GM12878 (cell line): Measurements from ENCODE around the gene HSD17B14. TPM values are rescaled to one million over a fixed set of nuclear protein-coding genes. Genes with fewer than 3 reads are reported as not detected.
"Not testable (repeated sequence)": the region's sequence is repeated elsewhere in the genome, so short reads cannot be mapped to it uniquely, and the experiment has no call there.

Source experiments
- ATAC-seq: fragments of 200-7000 bp; cut with Tn5 transposase; 3 replicates; pipeline ENCODE4 v1.9.1; 2020; ENCODE audit warnings: mild to moderate bottlenecking, moderate library complexity
- BruUV-seq: library from RNA; stranded (reverse); fragments of 400-500 nt; replicated peaks from 2 replicates; lab custom pipeline; 2021; lab: Mats Ljungman, UMichigan
- CTCF ChIA-PET: fragments of 300-600 bp; sonication (Branson Sonifier 250); formaldehyde crosslinking; extraction: SDS; loops from one replicate; lab custom pipeline; 2021; ENCODE audit warnings: inconsistent platforms; lab: Yijun Ruan, JAX
- POLR2A ChIA-PET: fragments of 350-600 bp; formaldehyde crosslinking; extraction: SDS; loops from one replicate; lab custom pipeline; 2021; ENCODE audit warnings: inconsistent platforms; lab: Charles Lee
- RAD21 ChIA-PET: fragments of 300-600 bp; sonication (Branson Sonifier 250); formaldehyde crosslinking; loops from one replicate; lab custom pipeline; 2023; ENCODE audit warnings: antibody characterized with exemption; ENCODE audit not compliant: unreplicated experiment; lab: Charles Lee
- SMC1A ChIA-PET: fragments of 300-600 bp; sonication (Branson Sonifier 250); formaldehyde crosslinking; loops from one replicate; lab custom pipeline; 2023; ENCODE audit not compliant: unreplicated experiment, uncharacterized antibody; lab: Charles Lee
- DNase-seq: peaks from one replicate; pipeline ENCODE4 v3.0.0-alpha.2; 2011; ENCODE audit warnings: low read depth, low spot score
- FAIRE-seq: peaks from 3 replicates; lab custom pipeline; 2011; peaks lifted over from hg19 to GRCh38; lab: Jason Lieb, UNC
- H2AFZ ChIP-seq: 2 replicates; pipeline ENCODE4 v1.6.0; 2011; ENCODE audit warnings: low read depth, low read length, control low read depth; ENCODE audit not compliant: control insufficient read depth
- H3K27ac ChIP-seq: 2 replicates; pipeline ENCODE4 v1.5.1; 2011; ENCODE audit warnings: control low read depth; ENCODE audit not compliant: control insufficient read depth, insufficient read depth
- H3K27me3 ChIP-seq, 2 experiments: replicated peaks in 1 of 2; 2 replicates each; pipeline versions ENCODE4 v1.6.0 to v1.6.1; 2011; ENCODE audit warnings: low read length in 1 of 2; ENCODE audit not compliant: control insufficient read depth in 2 of 2, insufficient read depth in 2 of 2
- H3K36me3 ChIP-seq, 2 experiments: 2 replicates each; pipeline ENCODE4 v1.5.1; 2011; ENCODE audit warnings: low read length in 1 of 2; ENCODE audit not compliant: control insufficient read depth in 2 of 2, insufficient read depth in 2 of 2
- H3K4me1 ChIP-seq: 2 replicates; pipeline ENCODE4 v1.6.1; 2011; ENCODE audit warnings: mild to moderate bottlenecking, low read length, moderate library complexity, mixed read lengths; ENCODE audit not compliant: control insufficient read depth, insufficient read depth
- H3K4me2 ChIP-seq: 2 replicates; pipeline ENCODE4 v1.6.0; 2011; ENCODE audit warnings: control low read depth; ENCODE audit not compliant: control insufficient read depth, insufficient read depth
- H3K4me3 ChIP-seq: fragments of 200-600 bp; sonication (generic); 2 replicates; pipeline ENCODE4 v1.5.1; 2016
- H3K79me2 ChIP-seq: 2 replicates; pipeline ENCODE4 v1.6.0; 2011; ENCODE audit warnings: low read length; ENCODE audit not compliant: control insufficient read depth, insufficient read depth
- H3K9ac ChIP-seq: 2 replicates; pipeline ENCODE4 v1.8.0; 2011; ENCODE audit warnings: low read length, control low read depth, mixed read lengths; ENCODE audit not compliant: control insufficient read depth, insufficient read depth
- H3K9me3 ChIP-seq: replicated peaks from 3 replicates; pipeline ENCODE4 v1.5.1; 2011; ENCODE audit warnings: mild to moderate bottlenecking, low read length; ENCODE audit not compliant: control insufficient read depth, insufficient read depth
- H4K20me1 ChIP-seq: 2 replicates; pipeline ENCODE4 v1.6.0; 2011; ENCODE audit not compliant: control insufficient read depth, insufficient read depth
- BRCA1 ChIP-seq: IDR thresholded peaks from 2 replicates; pipeline ENCODE4 v1.6.1; 2011; ENCODE audit warnings: low read depth, low read length, improper control_type of control experiment
- EED ChIP-seq: sonication (generic); IDR thresholded peaks from 2 replicates; pipeline ENCODE4 v1.6.1; 2016; ENCODE audit warnings: antibody characterized with exemption, low read depth
- GABPA ChIP-seq: IDR thresholded peaks from 2 replicates; pipeline ENCODE4 v1.6.1; 2014; ENCODE audit warnings: antibody characterized with exemption, low read depth, mild to moderate bottlenecking, inconsistent platforms
- IKZF1 ChIP-seq: fragments of 450-650 bp; conservative IDR thresholded peaks from 2 replicates; pipeline ENCODE4 v1.6.1; 2017; ENCODE audit warnings: antibody characterized with exemption, mild to moderate bottlenecking
- RUNX3 ChIP-seq: IDR thresholded peaks from 2 replicates; pipeline ENCODE4 v1.6.1; 2012; ENCODE audit warnings: low read length, inconsistent platforms
- SIN3A ChIP-seq: IDR thresholded peaks from 2 replicates; pipeline ENCODE4 v1.6.1; 2012; ENCODE audit warnings: low read depth, low read length, improper control_type of control experiment
- WGBS: methylation state at CpG from one replicate; pipeline ENCODE4 v1.1.6; 2016; ENCODE audit warnings: low lambda C conversion rate; ENCODE audit not compliant: insufficient replicate concordance, insufficient coverage; ENCODE audit errors: missing lambda C conversion rate; 5-methylcytosine and 5-hydroxymethylcytosine counted together
- in situ Hi-C: fragments of 300-500 bp; cut with MboI; formaldehyde crosslinking; loops from 9 replicates; pipeline ENCODE4 v1.14.3; 2018; ENCODE audit warnings: mixed read lengths
- intact Hi-C: fragments of 100-400 bp; cut with micrococcal nuclease; formaldehyde crosslinking; loops from one replicate; pipeline ENCODE4 v1.14.2; 2022; ENCODE audit not compliant: unreplicated experiment
- polyA plus RNA-seq, 11 experiments: library from polyadenylated mRNA; depleted of rRNA in 4 of 11; unstranded in 6 of 11; stranded (reverse) in 5 of 11; fragments of >200 nt; fragmentation: Nextera tagmentation in 4 of 11; fragmentation: Illumina TruSeq in 1 of 11; extraction: Ambion mirVana in 4 of 11; extraction: Trizol in 1 of 11; gene quantifications; 1 replicate in 1 of 11; 2 replicates in 10 of 11; pipeline versions ENCODE4 v1.2.1 to v1.2.3, GENCODE V29; 2011 to 2016; ENCODE audit warnings: inconsistent platforms in 2 of 11, missing spikeins in 2 of 11, low read depth in 1 of 11
- total RNA-seq, 4 experiments: library from RNA; depleted of rRNA in 3 of 4; stranded (reverse); fragments of >200 nt in 3 of 4; fragmentation: Illumina TruSeq in 1 of 4; extraction: Trizol in 1 of 4; gene quantifications; 2 replicates each; pipeline versions ENCODE4 v1.2.1 to v1.2.3, GENCODE V29; 2013 to 2021

The HSD17B14 gene
- total and polyA plus RNA-seq, 10 of the 15 experiments (the other 5 are each of a cell fraction or from before 2014, with no cell fraction given), result 0.21 to 4.1 (median 0.61) TPM

GRCh38 chr19:48881741-48882657 is 45.7 kb upstream of the HSD17B14 start (continued):
- no peak for TF ChIP-seq EED
- no peak for TF ChIP-seq GABPA
- no peak; the same call in 1 of the 2 replicates for TF ChIP-seq IKZF1
- no peak for TF ChIP-seq RUNX3
- TF ChIP-seq BRCA1, result no peak
- no peak for TF ChIP-seq SIN3A
- TF ChIP-seq, all 136 proteins: peak for 8

GRCh38 chr19:48879696-48880095 is 43.4 kb upstream of the HSD17B14 start:
- FAIRE-seq, H3K27ac ChIP-seq, ATAC-seq, DNase-seq, H3K9me3 ChIP-seq, H3K27me3 ChIP-seq, H3K4me3 ChIP-seq, intact Hi-C loops, H2AFZ ChIP-seq, H3K9ac ChIP-seq, RAD21 ChIA-PET, BruUV-seq, H3K36me3 ChIP-seq, in situ Hi-C loops, H4K20me1 ChIP-seq, H3K4me2 ChIP-seq: not testable (repeated sequence)
- 93% methylated on average over 9 of the region's 9 CpGs for WGBS
- peaks cover 24% of the 10 kb centered on the region for H3K79me2 ChIP-seq
- POLR2A ChIA-PET, result interaction anchor here (1.0 to 2.1 kb wide), 3 partner anchors 16 to 91 kb away, joined by 3 to 8 read pairs (median 3); no protein-coding TSS in a partner anchor
- CTCF ChIA-PET, result interaction anchor here (1.4 to 2.1 kb wide), 2 partner anchors 37 to 86 kb away, joined by 4 to 6 read pairs; partner anchors contain the start of gene FTL
- H3K4me1 ChIP-seq, result peaks cover 14% of the 10 kb centered on the region
- SMC1A ChIA-PET, result interaction anchor here (1.0 kb wide), 1 partner anchor 21 kb away, joined by 3 read pairs; no protein-coding TSS in a partner anchor
